KBM-7 (cell line): ENCODE data around the gene ROMO1.
"Not testable (repeated sequence)": the region's sequence is repeated elsewhere in the genome, so short reads cannot be mapped to it uniquely, and the experiment has no call there.

Source experiments
- DNase-seq: peaks from one replicate; pipeline ENCODE4 v3.0.0-alpha.2; 2015
- in situ Hi-C: fragments of 300-500 bp; cut with MboI; formaldehyde crosslinking; loops from 2 replicates; pipeline ENCODE4 v1.14.3; 2020; ENCODE audit warnings: low sequenced_read_pairs, low pct_unique_long_range_greater_than_20kb, mixed read lengths

The ROMO1 gene

GRCh38 chr20:35706591-35707529 lies 7.7 kb downstream of the ROMO1 start:
- DNase-seq, in situ Hi-C loops: not testable (repeated sequence)

GRCh38 chr20:35708502-35708901 lies 9.3 kb downstream of the ROMO1 start:
- DNase-seq = no peak
- in situ Hi-C loops = no loop called here

- no peak for DNase-seq
- in situ Hi-C loops = no loop called here
Measured at GRCh38 chr20:35709259-35709658, 10.1 kb downstream of the ROMO1 start.

- in situ Hi-C loops = no loop called here
- no peak for DNase-seq
Measured at GRCh38 chr20:35710039-35710438, 10.8 kb downstream of the ROMO1 start.

- DNase-seq = no peak
- in situ Hi-C loops = no loop called here
Measured at GRCh38 chr20:35710884-35711587, 11.8 kb downstream of the ROMO1 start.

GRCh38 chr20:35711588-35712209 lies 12.5 kb downstream of the ROMO1 start:
- DNase-seq = no peak
- in situ Hi-C loops = no loop called here

GRCh38 chr20:35713120-35713519 lies 13.9 kb downstream of the ROMO1 start:
- DNase-seq, in situ Hi-C loops: not testable (repeated sequence)

GRCh38 chr20:35714127-35714526 lies 14.9 kb downstream of the ROMO1 start:
- DNase-seq = no peak
- in situ Hi-C loops = no loop called here

GRCh38 chr20:35715652-35716051 lies 16.4 kb downstream of the ROMO1 start:
- in situ Hi-C loops = no loop called here

GRCh38 chr20:35716330-35716729 lies 17.1 kb downstream of the ROMO1 start:
- in situ Hi-C loops = no loop called here
- DNase-seq = no peak

More at GRCh38 chr20:35715652-35716051, 16.4 kb downstream of the ROMO1 start:
- DNase-seq = no peak

GRCh38 chr20:35718321-35718720 lies 19.1 kb downstream of the ROMO1 start:
- in situ Hi-C loops, DNase-seq: not testable (repeated sequence)

- in situ Hi-C loops = no loop called here
- no peak for DNase-seq
Measured at GRCh38 chr20:35718972-35719635, 19.9 kb downstream of the ROMO1 start.

- in situ Hi-C loops = no loop called here
- DNase-seq = no peak
Measured at GRCh38 chr20:35719717-35720116, 20.5 kb downstream of the ROMO1 start.

- in situ Hi-C loops = no loop called here
- DNase-seq = no peak
Measured at GRCh38 chr20:35720165-35721123, 21.2 kb downstream of the ROMO1 start.

- no peak for DNase-seq
- in situ Hi-C loops = no loop called here
Measured at GRCh38 chr20:35721219-35721618, 22.0 kb downstream of the ROMO1 start.

- DNase-seq = no peak
- in situ Hi-C loops = no loop called here
Measured at GRCh38 chr20:35721621-35722020, 22.4 kb downstream of the ROMO1 start.

GRCh38 chr20:35723275-35723639 lies 24.1 kb downstream of the ROMO1 start:
- DNase-seq, in situ Hi-C loops: not testable (repeated sequence)

GRCh38 chr20:35723652-35724320 lies 24.6 kb downstream of the ROMO1 start:
- in situ Hi-C loops, DNase-seq: not testable (repeated sequence)
